Fibroblast of skin of abdomen (primary cell): ENCODE data around the gene ADI1.

Experiments used
- DNase-seq: peaks from one replicate; pipeline ENCODE4 v3.0.0-alpha.2; 2013

Gene ADI1

GRCh38 chr2:3480352-3481010 lies 38.9 kb downstream of the ADI1 start:
- DNase-seq: no peak

- no peak for DNase-seq
Observed at GRCh38 chr2:3479430-3480320, 39.7 kb downstream of the ADI1 start.

- no peak for DNase-seq
Observed at GRCh38 chr2:3478846-3479385, 40.4 kb downstream of the ADI1 start.

GRCh38 chr2:3476985-3477327 lies 42.4 kb downstream of the ADI1 start:
- DNase-seq: no peak

GRCh38 chr2:3476321-3476984 lies 42.9 kb downstream of the ADI1 start:
- peak; percentile 26 for DNase-seq

GRCh38 chr2:3475771-3476170 lies 43.6 kb downstream of the ADI1 start:
- no peak for DNase-seq

GRCh38 chr2:3472966-3473365 lies 46.4 kb downstream of the ADI1 start:
- no peak for DNase-seq

- no peak for DNase-seq
Observed at GRCh38 chr2:3472296-3472695, 47.0 kb downstream of the ADI1 start.

GRCh38 chr2:3470856-3471737 lies 48.2 kb downstream of the ADI1 start:
- DNase-seq: no peak

- DNase-seq: peak; percentile 78
Observed at GRCh38 chr2:3470166-3470651, 49.1 kb downstream of the ADI1 start.

- DNase-seq: no peak
Observed at GRCh38 chr2:3469486-3469885, 49.8 kb downstream of the ADI1 start.

- no peak for DNase-seq
Observed at GRCh38 chr2:3468296-3468988, 50.9 kb downstream of the ADI1 start.

GRCh38 chr2:3467654-3468053 lies 51.7 kb downstream of the ADI1 start:
- no peak for DNase-seq

- DNase-seq: no peak
Observed at GRCh38 chr2:3466966-3467365, 52.4 kb downstream of the ADI1 start.

GRCh38 chr2:3466482-3466863 lies 52.9 kb downstream of the ADI1 start:
- no peak for DNase-seq

GRCh38 chr2:3465844-3466481 lies 53.4 kb downstream of the ADI1 start:
- peak; percentile 89 for DNase-seq

- no peak for DNase-seq
Observed at GRCh38 chr2:3465328-3465727, 54.0 kb downstream of the ADI1 start.

GRCh38 chr2:3464401-3465005 lies 54.8 kb downstream of the ADI1 start:
- DNase-seq: no peak

- DNase-seq: no peak
Observed at GRCh38 chr2:3463944-3464343, 55.4 kb downstream of the ADI1 start.

GRCh38 chr2:3463186-3463835 lies 56.0 kb downstream of the ADI1 start:
- DNase-seq: no peak
